ENCODE data around the gene ERC2.

Gene ERC2

DNA sequence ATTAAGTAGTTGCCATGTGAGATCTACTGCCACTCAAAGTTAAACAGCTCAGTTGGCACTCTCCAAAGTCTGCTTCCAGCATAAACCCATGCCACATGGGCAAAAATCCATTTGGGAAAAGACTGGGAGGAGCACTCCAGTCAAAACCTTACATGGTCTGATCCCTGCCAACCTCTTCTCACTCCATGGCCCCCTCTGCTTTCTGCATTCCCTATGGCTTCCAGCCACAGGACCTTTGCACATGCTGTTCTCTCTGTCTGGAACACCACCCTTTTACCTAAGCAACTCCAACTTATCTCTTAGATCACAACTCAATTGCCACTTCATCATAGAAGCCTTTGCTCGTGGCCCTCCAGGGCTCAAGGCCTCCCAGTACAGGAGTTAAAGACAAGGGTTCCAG, 910.7 kb downstream of the ERC2 start:
- Histone ChIP-seq H3K79me2 (ENCODE audit: insufficient read depth, low read length) (no peaks in the 10 kb centered on the region), H3K4me3 (ENCODE audit: low read depth, low read length, poor library complexity, severe bottlenecking) (no peak overlapping the region), H3K27ac (ENCODE audit: low read depth, low read length, poor library complexity, severe bottlenecking) (no peak overlapping the region), H3F3A (ENCODE audit: insufficient read depth, low read length) (no peaks in the 10 kb centered on the region), H3K4me2 (ENCODE audit: low read length) (no peak overlapping the region), H3K9me3 (ENCODE audit: low read length) (no peaks in the 10 kb centered on the region), H4K20me1 (ENCODE audit: insufficient read depth, low read length) (no peaks in the 10 kb centered on the region), H3K9ac (ENCODE audit: low read length) (no peak overlapping the region), H3K9me2 (ENCODE audit: low read depth, low read length) (no peaks in the 10 kb centered on the region), H3K4me1 (ENCODE audit: insufficient read depth, low read length, severe bottlenecking) (peaks cover 13% of the 10 kb centered on the region), H2AFZ (ENCODE audit: low read length) (no peak overlapping the region), H3K36me3 (ENCODE audit: insufficient read depth, low read length) (no peaks in the 10 kb centered on the region), H3K27me3 (ENCODE audit: insufficient read depth, low read length) (no peaks in the 10 kb centered on the region)
- TF ChIP-seq EZH2 (IDR thresholded peaks at IDR 0.05; ENCODE audit: borderline replicate concordance, low read length) (no peak), CTCF (IDR thresholded peaks at IDR 0.05; ENCODE audit: low read length) (no peak)

- H4K20me1 ChIP-seq (ENCODE audit: insufficient read depth, low read length): no peaks in the 10 kb centered on the region
- H2AFZ ChIP-seq (ENCODE audit: low read length): no peak overlapping the region
- H3K4me1 ChIP-seq (ENCODE audit: insufficient read depth, low read length, severe bottlenecking): peaks cover 13% of the 10 kb centered on the region
- no peak for TF ChIP-seq EZH2 (IDR thresholded peaks at IDR 0.05; ENCODE audit: borderline replicate concordance, low read length)
- no peak for TF ChIP-seq CTCF (IDR thresholded peaks at IDR 0.05; ENCODE audit: low read length)
- no peak overlapping the region for H3K4me3 ChIP-seq (ENCODE audit: low read depth, low read length, poor library complexity, severe bottlenecking)
- no peak overlapping the region for H3K27ac ChIP-seq (ENCODE audit: low read depth, low read length, poor library complexity, severe bottlenecking)
- H3F3A ChIP-seq (ENCODE audit: insufficient read depth, low read length): no peaks in the 10 kb centered on the region
- no peaks in the 10 kb centered on the region for H3K9me3 ChIP-seq (ENCODE audit: low read length)
- H3K36me3 ChIP-seq (ENCODE audit: insufficient read depth, low read length): no peaks in the 10 kb centered on the region
- no peaks in the 10 kb centered on the region for H3K27me3 ChIP-seq (ENCODE audit: insufficient read depth, low read length)
- H3K9ac ChIP-seq (ENCODE audit: low read length): no peak overlapping the region
- no peaks in the 10 kb centered on the region for H3K79me2 ChIP-seq (ENCODE audit: insufficient read depth, low read length)
- no peak overlapping the region for H3K4me2 ChIP-seq (ENCODE audit: low read length)
- H3K9me2 ChIP-seq (ENCODE audit: low read depth, low read length): no peaks in the 10 kb centered on the region
These were observed 911.4 kb downstream of the ERC2 start for GRCh38 chr3:55556619-55557537.

GRCh38 chr3:55555873-55556618, 912.2 kb downstream of the ERC2 start:
- H3K27ac ChIP-seq (ENCODE audit: low read depth, low read length, poor library complexity, severe bottlenecking): no peak overlapping the region
- H3K4me2 ChIP-seq (ENCODE audit: low read length): no peak overlapping the region
- H3K9ac ChIP-seq (ENCODE audit: low read length): no peak overlapping the region
- no peaks in the 10 kb centered on the region for H4K20me1 ChIP-seq (ENCODE audit: insufficient read depth, low read length)
- peaks cover 13% of the 10 kb centered on the region for H3K4me1 ChIP-seq (ENCODE audit: insufficient read depth, low read length, severe bottlenecking)
- H3K36me3 ChIP-seq (ENCODE audit: insufficient read depth, low read length): no peaks in the 10 kb centered on the region
- no peak overlapping the region for H3K4me3 ChIP-seq (ENCODE audit: low read depth, low read length, poor library complexity, severe bottlenecking)
- H3K27me3 ChIP-seq (ENCODE audit: insufficient read depth, low read length): no peaks in the 10 kb centered on the region
- no peaks in the 10 kb centered on the region for H3K9me2 ChIP-seq (ENCODE audit: low read depth, low read length)
- no peaks in the 10 kb centered on the region for H3K79me2 ChIP-seq (ENCODE audit: insufficient read depth, low read length)
- H2AFZ ChIP-seq (ENCODE audit: low read length): no peak overlapping the region
- TF ChIP-seq EZH2 (IDR thresholded peaks at IDR 0.05; ENCODE audit: borderline replicate concordance, low read length) (no peak), CTCF (IDR thresholded peaks at IDR 0.05; ENCODE audit: low read length) (no peak)
- no peaks in the 10 kb centered on the region for H3F3A ChIP-seq (ENCODE audit: insufficient read depth, low read length)
- no peaks in the 10 kb centered on the region for H3K9me3 ChIP-seq (ENCODE audit: low read length)
